GM12874 (cell line): Measurements from ENCODE around the gene NISCH.

ENCODE experiments used
- CTCF ChIP-seq: IDR thresholded peaks from 2 replicates; pipeline ENCODE4 v1.5.1; 2011; ENCODE audit warnings: low read depth, mild to moderate bottlenecking, control low read depth, low read length, moderate library complexity; ENCODE audit not compliant: insufficient read depth

The NISCH gene

GRCh38 chr3:52509753-52510328 is 54.4 kb downstream of the NISCH start:
- TF ChIP-seq CTCF = peak; percentile 44

- no peak for TF ChIP-seq CTCF
Measured at GRCh38 chr3:52511509-52511908, 56.1 kb downstream of the NISCH start.

GRCh38 chr3:52512105-52512504 is 56.7 kb downstream of the NISCH start:
- no peak for TF ChIP-seq CTCF

GRCh38 chr3:52512727-52513126 is 57.3 kb downstream of the NISCH start:
- no peak for TF ChIP-seq CTCF

GRCh38 chr3:52513281-52513680 is 57.9 kb downstream of the NISCH start:
- no peak for TF ChIP-seq CTCF

- TF ChIP-seq CTCF = no peak
Measured at GRCh38 chr3:52514576-52514975, 59.2 kb downstream of the NISCH start.

- TF ChIP-seq CTCF = no peak
Measured at GRCh38 chr3:52515192-52515591, 59.8 kb downstream of the NISCH start.
